ENCODE results near the gene KCNJ12.
"Not testable (repeated sequence)": the region's sequence is repeated elsewhere in the genome, so short reads cannot be mapped to it uniquely, and the experiment has no call there.

The KCNJ12 gene

GRCh38 chr17:21417921-21418320 is 41.8 kb downstream of the KCNJ12 start:
- ChIA-PET POLR2A (ENCODE audit: low non-redundant PET) (no interaction called here), CTCF (interaction anchor here (0.6 kb wide), 1 partner anchor 68 kb away, joined by 3 read pairs; no protein-coding TSS in a partner anchor)
- no peak overlapping the region for H3K27ac ChIP-seq
- TF ChIP-seq CTCF (conservative IDR thresholded peaks at IDR 0.05; ENCODE audit: low read depth) = no peak
- no peak for DNase-seq (ENCODE audit: low spot score)

- H3K27ac ChIP-seq = no peak overlapping the region
- no peak for DNase-seq (ENCODE audit: low spot score)
- ChIA-PET CTCF (no interaction called here), POLR2A (ENCODE audit: low non-redundant PET) (no interaction called here)
- no peak for TF ChIP-seq CTCF (conservative IDR thresholded peaks at IDR 0.05; ENCODE audit: low read depth)
Measured at GRCh38 chr17:21418446-21419298, 42.5 kb downstream of the KCNJ12 start.

GRCh38 chr17:21419299-21420239 is 43.4 kb downstream of the KCNJ12 start:
- DNase-seq (ENCODE audit: low spot score) = no peak
- no peak overlapping the region for H3K27ac ChIP-seq
- no peak for TF ChIP-seq CTCF (conservative IDR thresholded peaks at IDR 0.05; ENCODE audit: low read depth)
- ChIA-PET CTCF (no interaction called here), POLR2A (ENCODE audit: low non-redundant PET) (no interaction called here)

- DNase-seq (ENCODE audit: low spot score); POLR2A ChIA-PET (ENCODE audit: low non-redundant PET); CTCF ChIA-PET; H3K27ac ChIP-seq: not testable (repeated sequence)
Measured at GRCh38 chr17:21420503-21421090, 44.4 kb downstream of the KCNJ12 start.

GRCh38 chr17:21421421-21422310 is 45.5 kb downstream of the KCNJ12 start:
- DNase-seq (ENCODE audit: low spot score); POLR2A ChIA-PET (ENCODE audit: low non-redundant PET); CTCF ChIA-PET; H3K27ac ChIP-seq: not testable (repeated sequence)

- POLR2A ChIA-PET (ENCODE audit: low non-redundant PET); H3K27ac ChIP-seq; CTCF ChIA-PET; DNase-seq (ENCODE audit: low spot score): not testable (repeated sequence)
Measured at GRCh38 chr17:21422311-21423189, 46.4 kb downstream of the KCNJ12 start.

GRCh38 chr17:21423190-21423493 is 47.0 kb downstream of the KCNJ12 start:
- CTCF ChIA-PET; POLR2A ChIA-PET (ENCODE audit: low non-redundant PET); DNase-seq (ENCODE audit: low spot score); H3K27ac ChIP-seq: not testable (repeated sequence)

GRCh38 chr17:21424697-21425096 is 48.5 kb downstream of the KCNJ12 start:
- CTCF ChIA-PET; DNase-seq (ENCODE audit: low spot score); H3K27ac ChIP-seq; POLR2A ChIA-PET (ENCODE audit: low non-redundant PET): not testable (repeated sequence)

Data from RWPE1 (cell line).